SK-N-DZ (cell line): ENCODE data around the gene C16orf87.
"Not testable (repeated sequence)": the region's sequence is repeated elsewhere in the genome, so short reads cannot be mapped to it uniquely, and the experiment has no call there.

Experiments
- DNase-seq: peaks from one replicate; pipeline ENCODE4 v3.0.0-alpha.2; 2015; ENCODE audit warnings: low spot score

C16orf87 gene

GRCh38 chr16:46800494-46800893, 30.5 kb downstream of the C16orf87 start:
- no peak for DNase-seq

GRCh38 chr16:46797501-46797900, 33.5 kb downstream of the C16orf87 start:
- DNase-seq = no peak

GRCh38 chr16:46796764-46797269, 34.2 kb downstream of the C16orf87 start:
- no peak for DNase-seq

- DNase-seq = no peak
Observed at GRCh38 chr16:46793841-46794240, 37.1 kb downstream of the C16orf87 start.

- DNase-seq = peak; percentile 6
Observed at GRCh38 chr16:46790599-46791270, 40.2 kb downstream of the C16orf87 start.

- DNase-seq = peak; percentile 53
Observed at GRCh38 chr16:46789499-46790414, 41.2 kb downstream of the C16orf87 start.

GRCh38 chr16:46788891-46789474, 42.0 kb downstream of the C16orf87 start:
- no peak for DNase-seq

GRCh38 chr16:46787909-46788308, 43.1 kb downstream of the C16orf87 start:
- DNase-seq = no peak

GRCh38 chr16:46785076-46785845, 45.7 kb downstream of the C16orf87 start:
- DNase-seq = no peak

- DNase-seq = not testable (repeated sequence)
Observed at GRCh38 chr16:46784569-46784968, 46.4 kb downstream of the C16orf87 start.

GRCh38 chr16:46783800-46784199, 47.2 kb downstream of the C16orf87 start:
- DNase-seq = no peak

- DNase-seq = no peak
Observed at GRCh38 chr16:46782320-46782719, 48.7 kb downstream of the C16orf87 start.

- no peak for DNase-seq
Observed at GRCh38 chr16:46777804-46778203, 53.2 kb downstream of the C16orf87 start.

GRCh38 chr16:46775214-46775613, 55.8 kb downstream of the C16orf87 start:
- no peak for DNase-seq

GRCh38 chr16:46774743-46775177, 56.2 kb downstream of the C16orf87 start:
- DNase-seq = no peak

- no peak for DNase-seq
Observed at GRCh38 chr16:46772463-46772862, 58.5 kb downstream of the C16orf87 start.

- no peak for DNase-seq
Observed at GRCh38 chr16:46768809-46769208, 62.2 kb downstream of the C16orf87 start.

- DNase-seq = no peak
Observed at GRCh38 chr16:46765050-46765449, 65.9 kb downstream of the C16orf87 start.

GRCh38 chr16:46763147-46763546, 67.8 kb downstream of the C16orf87 start:
- DNase-seq = no peak

- no peak for DNase-seq
Observed at GRCh38 chr16:46762583-46762982, 68.4 kb downstream of the C16orf87 start.

GRCh38 chr16:46759309-46759708, 71.7 kb downstream of the C16orf87 start:
- no peak for DNase-seq
